Posterior vena cava (tissue), 2 donors: ENCODE data around the gene MZT2A. TPM values are rescaled to one million over a fixed set of nuclear protein-coding genes. Genes with fewer than 3 reads are reported as not detected.

Experiments used
- microRNA-seq, 2 donors: library from miRNA; unstranded; fragments of <30 nt; microRNA quantifications; one replicate each; pipeline ENCODE4 v1.2.0, GENCODE V29; 2020 to 2021; ENCODE audit warnings: borderline microRNAs expressed in 2 of 2
- total RNA-seq, 2 donors: library from RNA; stranded (reverse); fragmentation: NEBNext Ultra II Directional; extraction: Animal tissue kit (Norgen Biotek cat#: 25700); gene quantifications; one replicate each; pipeline ENCODE4 v1.2.1, GENCODE V29; 2021
- donor health status: DM: yes; HTN: yes; CAD: no.
- donor health status: DM: yes; HTN: yes; CAD: no.

MZT2A gene
- total RNA-seq, 2 donors from 2014 or later, result 42.8 to 44.5 TPM

Small RNA genes lying within 50 kb of the gene (microRNA-seq; reads per million reads assigned to microRNA genes)
- gene MIR4784, result 0 reads per million in 2 donors

Other genes with a start within 250 kb of the MZT2A start
- gene RAB6D, start 128.2 kb downstream of the MZT2A start, total RNA-seq, result under 1 TPM in 1 of 2 donors, not detected in 1; 0.19 TPM
- gene TUBA3D, start 16.3 kb downstream of the MZT2A start, total RNA-seq, result not detected
- 1 to 10 TPM; 3.9 to 4.4 TPM for gene CCDC74A, start 35.5 kb upstream of the MZT2A start, total RNA-seq